Activated CD4-positive, CD25-positive, alpha-beta regulatory T cell treated with anti-CD3 and anti-CD28 coated beads, Interleukin-2, amount 50 U/mL, for 16 hours (primary cell): Measurements from ENCODE around the gene MAP7.

Experiments used
- DNase-seq: peaks from one replicate; pipeline ENCODE4 v3.0.0-alpha.2; 2020; ENCODE audit warnings: low read depth, low spot score

MAP7 gene

GRCh38 chr6:136564180-136564579 is 14.0 kb upstream of the MAP7 start:
- no peak for DNase-seq

DNA sequence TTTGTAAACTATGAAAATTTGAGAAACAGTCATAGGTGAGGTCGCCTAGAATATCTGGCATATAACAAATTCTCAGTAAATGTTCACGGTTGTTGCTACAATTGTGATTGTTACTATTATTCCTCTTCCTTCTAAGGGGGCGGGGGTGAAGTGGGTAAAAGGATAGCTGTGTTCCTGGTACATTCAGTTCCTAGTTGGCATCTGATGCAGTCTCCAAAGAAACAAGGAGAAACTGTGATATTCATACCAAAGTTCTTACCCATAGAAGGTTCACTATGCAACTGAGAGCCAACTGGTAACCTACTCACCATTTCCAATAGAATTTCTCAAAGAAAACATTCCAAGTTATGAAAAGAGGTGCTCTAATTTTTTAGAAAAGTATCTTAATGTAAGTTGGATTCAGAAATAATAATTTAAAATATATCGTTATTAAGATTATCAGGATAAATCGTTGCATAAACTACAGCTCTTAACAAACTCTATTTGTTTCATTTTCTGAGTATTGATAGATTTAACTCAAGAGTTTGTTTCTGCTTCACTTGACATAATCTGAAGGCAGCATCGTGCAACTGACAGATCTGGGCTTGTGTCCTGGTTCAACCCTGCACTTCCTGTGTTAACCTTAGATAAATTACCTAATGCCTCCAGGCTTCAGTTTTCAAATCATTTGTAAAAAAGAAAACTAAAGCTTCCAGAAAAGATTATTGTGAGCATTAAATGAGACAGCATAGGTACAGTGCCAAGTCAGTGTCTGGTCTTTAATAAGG is 13.3 kb upstream of the MAP7 start:
- DNase-seq, result no peak

DNA sequence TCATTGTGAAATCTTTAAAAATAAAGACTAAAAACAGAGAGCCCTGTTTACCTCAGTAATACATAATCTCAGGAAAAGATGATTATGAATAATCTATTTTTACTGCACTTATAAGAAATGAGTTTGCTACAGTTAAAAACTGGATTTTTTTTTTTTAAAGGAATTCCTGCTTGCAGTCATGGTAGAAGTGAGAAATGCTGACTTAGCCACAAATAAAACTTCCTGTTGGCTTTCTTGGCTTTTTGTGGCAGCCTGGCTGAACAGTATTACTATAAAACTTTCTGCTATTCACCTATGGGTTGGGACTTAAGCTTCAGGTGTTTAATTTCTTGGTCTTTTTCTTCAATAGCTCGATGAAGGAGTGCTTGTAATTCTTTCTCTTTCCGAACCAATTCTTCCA is 12.0 kb upstream of the MAP7 start:
- no peak for DNase-seq

DNA sequence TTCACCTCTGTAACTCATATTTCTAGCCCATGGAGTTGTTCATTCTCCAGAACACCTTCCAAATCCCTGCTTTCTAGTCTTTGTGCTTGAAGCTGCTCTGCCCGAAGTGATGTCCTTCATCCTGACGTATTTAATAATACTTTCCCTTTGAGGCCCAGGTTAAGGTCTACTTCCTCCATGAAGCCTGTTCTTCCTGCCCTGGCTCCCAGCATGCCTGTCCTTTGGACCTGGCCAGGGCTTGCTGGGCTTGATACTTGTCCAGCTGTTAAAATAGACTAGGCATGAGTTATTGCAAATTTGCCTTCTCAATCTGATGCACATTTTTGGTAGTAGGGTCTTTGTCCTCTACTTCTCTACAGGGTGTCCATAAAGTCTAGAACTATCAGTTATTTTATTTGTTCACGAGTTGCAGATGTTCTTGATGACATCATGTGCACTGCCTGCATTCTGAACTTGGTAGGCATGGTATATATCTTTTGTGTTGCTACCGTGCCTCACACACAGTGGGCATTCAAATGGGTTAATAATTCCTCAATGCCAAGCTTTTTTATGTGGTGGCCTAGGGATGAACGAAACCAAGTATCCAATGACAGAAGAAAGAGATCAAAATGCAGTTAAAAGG is 3.1 kb upstream of the MAP7 start:
- no peak for DNase-seq

- no peak for DNase-seq
These were observed 1.8 kb upstream of the MAP7 start for GRCh38 chr6:136552054-136552453.

GRCh38 chr6:136551103-136551502 is 881 bp upstream of the MAP7 start:
- DNase-seq, result no peak

- no peak for DNase-seq
These were observed 235 bp downstream of the MAP7 start for GRCh38 chr6:136550045-136550329.

DNA sequence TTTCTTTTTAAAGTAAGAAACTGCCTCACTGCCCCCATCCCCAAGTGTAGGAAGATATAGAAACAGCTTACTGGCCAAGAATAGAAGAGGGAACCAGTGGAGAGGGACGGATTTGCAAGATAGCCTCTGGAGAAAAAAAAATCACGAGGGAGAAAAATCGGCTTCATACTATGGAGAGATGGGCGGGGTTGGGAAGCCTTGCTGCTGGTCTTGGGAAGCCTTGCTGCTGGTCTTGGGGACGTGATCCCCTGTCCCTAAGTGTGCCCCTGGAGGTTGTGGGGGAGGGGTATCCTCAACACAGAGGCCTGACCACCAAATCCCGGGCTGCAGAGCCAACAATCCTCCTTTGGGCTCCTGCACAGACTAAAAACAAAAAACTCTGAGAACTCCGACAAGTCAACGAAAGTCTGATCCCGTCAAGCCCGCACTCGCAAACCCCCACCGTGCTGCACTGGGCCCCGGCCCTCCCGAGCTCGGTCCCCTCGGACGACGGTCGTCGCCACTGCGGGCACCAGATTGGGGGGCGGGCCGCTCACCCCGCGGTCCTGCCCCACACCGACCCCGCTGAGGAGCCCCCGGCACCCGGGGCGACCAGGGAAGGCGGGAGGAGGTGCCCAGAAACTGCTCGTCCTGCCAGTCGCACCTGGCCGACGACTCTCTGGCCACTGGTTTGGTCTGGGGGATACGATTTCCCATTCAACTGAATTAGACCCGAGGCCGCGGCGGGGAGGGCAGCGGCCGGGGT is 750 bp downstream of the MAP7 start:
- no peak for DNase-seq

GRCh38 chr6:136548582-136549299 is 1.5 kb downstream of the MAP7 start:
- no peak for DNase-seq

DNA sequence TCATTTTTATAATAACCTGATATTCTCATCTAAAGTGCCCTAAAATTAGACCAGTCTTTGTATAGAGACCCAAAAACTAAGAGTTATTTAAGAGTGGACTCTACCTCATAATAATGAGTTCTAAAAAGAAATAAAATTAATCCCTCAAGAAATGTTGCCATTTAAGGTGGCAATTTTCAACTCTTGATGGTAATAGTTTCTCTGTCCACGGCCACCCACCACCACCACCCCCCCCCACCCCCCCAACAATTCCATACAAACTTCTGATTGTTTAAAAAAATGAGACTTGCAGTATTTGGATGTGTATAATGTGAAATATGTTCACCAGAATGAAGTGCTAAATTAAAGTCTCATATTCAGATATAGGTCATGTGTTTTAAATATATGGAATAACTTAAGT is 2.4 kb downstream of the MAP7 start:
- DNase-seq, result no peak

DNA sequence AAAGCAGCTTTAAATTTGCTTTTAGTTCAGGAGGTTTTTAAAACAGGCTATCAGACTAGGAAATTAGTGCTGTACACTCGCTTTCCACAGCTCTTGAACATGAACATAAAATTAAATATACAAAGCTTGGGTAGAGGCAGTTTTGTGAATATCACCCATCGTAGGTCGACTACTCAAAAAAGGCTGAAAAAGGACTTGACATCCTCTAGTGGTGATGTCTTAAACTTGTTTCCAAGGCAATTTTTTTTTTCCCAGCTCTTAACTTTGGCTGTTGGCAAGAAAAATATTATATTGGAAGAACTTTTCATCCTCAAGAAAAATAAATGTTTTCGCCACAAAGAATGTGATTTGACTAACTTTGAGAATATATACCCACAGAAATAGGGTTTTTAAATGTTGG is 2.9 kb downstream of the MAP7 start:
- DNase-seq, result no peak

DNA sequence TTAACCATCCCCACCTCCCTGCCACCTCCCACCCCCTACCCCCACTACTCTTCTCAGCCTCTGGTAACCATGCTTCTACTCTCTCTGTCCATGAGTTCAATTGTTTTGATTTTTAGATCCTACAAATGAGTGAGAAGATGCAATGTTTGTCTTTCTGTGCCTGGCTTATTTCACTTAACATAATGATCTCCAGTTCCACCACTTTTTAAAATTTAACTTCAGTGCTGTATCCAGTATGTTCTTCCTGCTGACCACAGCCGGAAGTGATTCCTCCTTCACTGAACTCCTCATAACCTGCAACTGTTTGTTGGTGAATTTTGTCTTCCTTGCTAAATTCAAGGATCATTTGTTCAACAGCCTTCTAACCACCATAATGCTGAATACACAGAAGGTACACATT is 3.9 kb downstream of the MAP7 start:
- DNase-seq, result no peak

DNA sequence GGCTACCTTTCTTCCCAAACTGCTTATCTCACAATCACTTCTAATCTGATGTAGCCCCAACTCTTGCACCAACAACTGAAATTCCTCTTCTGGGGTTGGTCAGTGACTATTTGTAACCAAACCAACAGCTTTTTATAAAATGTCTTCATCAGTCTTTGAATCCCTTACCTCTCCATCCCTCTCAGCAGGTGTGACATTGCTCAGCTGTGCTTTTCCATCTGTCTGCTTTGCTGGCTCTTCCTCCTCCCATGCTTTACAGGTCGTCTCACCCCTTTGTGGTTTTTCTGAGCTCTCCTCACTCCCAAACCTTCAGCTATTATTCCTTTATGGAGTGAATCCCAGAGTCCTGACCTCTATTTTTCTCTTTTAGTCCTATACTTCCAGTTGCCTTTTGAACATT is 5.9 kb downstream of the MAP7 start:
- DNase-seq, result no peak

GRCh38 chr6:136541395-136541794 is 8.8 kb downstream of the MAP7 start:
- no peak for DNase-seq

- DNase-seq, result no peak
These were observed 10.1 kb downstream of the MAP7 start for GRCh38 chr6:136539967-136540652.

GRCh38 chr6:136538836-136539235 is 11.4 kb downstream of the MAP7 start:
- DNase-seq, result no peak

GRCh38 chr6:136535880-136536650 is 14.2 kb downstream of the MAP7 start:
- no peak for DNase-seq

GRCh38 chr6:136535017-136535765 is 15.0 kb downstream of the MAP7 start:
- DNase-seq, result no peak

GRCh38 chr6:136534268-136534667 is 16.0 kb downstream of the MAP7 start:
- no peak for DNase-seq

- no peak for DNase-seq
These were observed 16.7 kb downstream of the MAP7 start for GRCh38 chr6:136533487-136533886.
